ENCODE results near the gene INO80D.
"Not testable (repeated sequence)": the region's sequence is repeated elsewhere in the genome, so short reads cannot be mapped to it uniquely, and the experiment has no call there.

Gene INO80D

GRCh38 chr2:206083602-206084438, 2.2 kb downstream of the INO80D start:
- DNase-seq (ENCODE audit: low read depth in 2 of 2) = no peak

DNA sequence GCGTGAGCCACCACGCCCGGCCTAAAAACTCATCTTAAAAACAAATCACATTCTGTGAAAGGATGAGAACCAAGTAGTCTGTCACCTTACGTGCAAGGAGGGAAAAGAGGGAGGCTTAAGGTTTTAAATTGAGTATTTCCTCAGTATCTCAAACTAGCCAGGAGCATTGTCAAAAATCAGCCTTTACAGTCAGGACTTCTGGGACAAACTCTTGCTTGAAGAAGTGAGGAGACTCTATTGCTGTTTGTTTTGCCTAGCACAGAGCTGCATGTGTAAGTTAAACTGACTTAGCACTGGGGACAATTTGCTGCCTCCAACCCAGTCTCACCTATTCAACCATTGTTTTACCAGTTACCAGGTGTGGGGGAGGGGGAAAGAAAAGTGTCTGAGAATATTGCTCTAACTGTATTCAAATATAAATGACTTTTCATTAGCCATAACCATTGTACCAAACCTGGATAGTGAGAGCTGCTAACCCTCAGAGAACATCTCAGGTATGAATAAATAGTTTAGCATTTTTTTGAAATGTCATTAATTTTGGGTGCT, 3.6 kb downstream of the INO80D start:
- no peak for DNase-seq (ENCODE audit: low read depth in 2 of 2)

DNA sequence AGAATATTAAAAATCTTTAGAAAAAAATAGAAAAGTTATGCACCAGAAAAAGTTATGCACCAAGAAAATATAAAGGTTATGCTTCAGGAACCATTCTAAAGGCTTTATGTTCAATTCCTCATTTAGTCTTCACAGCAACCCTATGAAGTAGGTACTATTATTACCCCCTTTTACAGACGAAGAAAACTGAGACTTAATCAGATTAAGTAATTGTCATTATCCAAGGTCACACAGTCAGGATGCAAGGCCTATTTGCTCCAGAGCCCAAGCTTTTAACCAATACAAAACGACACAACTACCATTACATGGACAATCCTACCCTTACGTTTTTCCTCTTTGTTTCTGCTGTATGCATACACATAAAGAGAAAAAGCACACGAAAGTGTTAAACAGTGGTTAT, 5.0 kb downstream of the INO80D start:
- DNase-seq (ENCODE audit: low read depth in 2 of 2) = no peak

- DNase-seq (ENCODE audit: low read depth in 2 of 2) = no peak
Observed at GRCh38 chr2:206079699-206080465, 6.1 kb downstream of the INO80D start.

DNA sequence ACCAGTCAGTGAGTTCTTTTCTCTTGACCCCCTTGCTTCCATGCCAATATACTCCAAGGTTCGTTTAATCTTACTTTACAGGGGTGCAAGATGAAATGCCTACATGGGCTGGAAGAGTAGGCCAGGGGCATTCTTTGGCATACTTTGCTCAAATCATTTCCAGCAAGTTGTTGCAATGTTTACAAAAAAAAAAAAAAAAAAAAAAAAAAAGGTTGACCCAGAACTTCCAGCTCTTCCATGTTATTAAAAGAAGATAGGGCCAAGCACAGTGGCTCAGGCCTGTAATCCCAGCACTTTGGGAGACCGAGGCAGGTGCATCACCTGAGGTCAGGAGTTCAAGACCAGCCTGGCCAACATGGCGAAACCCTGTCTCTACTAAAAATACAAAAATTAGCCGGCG, 8.1 kb downstream of the INO80D start:
- not testable (repeated sequence) for DNase-seq (ENCODE audit: low read depth in 2 of 2)

DNA sequence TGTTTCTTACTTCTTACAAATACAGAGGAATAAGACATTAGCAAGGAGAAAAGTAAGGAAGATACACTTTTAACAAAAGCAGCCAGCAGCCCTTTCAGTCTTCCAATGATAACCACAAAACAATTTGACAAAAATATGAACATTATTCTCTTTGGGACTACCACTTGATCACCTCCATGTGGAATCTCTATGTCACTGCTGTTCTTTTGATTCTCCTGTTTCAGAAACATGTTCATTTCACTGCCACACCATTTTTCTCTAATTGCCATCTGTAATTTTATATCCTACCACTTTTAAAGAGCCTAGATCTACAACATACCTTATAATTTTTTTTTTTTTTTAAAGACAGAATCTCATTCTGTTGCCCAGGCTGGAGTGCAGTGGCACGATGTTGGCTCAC, 10.9 kb downstream of the INO80D start:
- DNase-seq (ENCODE audit: low read depth in 2 of 2) = no peak

GRCh38 chr2:206071807-206072206, 14.2 kb downstream of the INO80D start:
- DNase-seq (ENCODE audit: low read depth in 2 of 2) = no peak

DNA sequence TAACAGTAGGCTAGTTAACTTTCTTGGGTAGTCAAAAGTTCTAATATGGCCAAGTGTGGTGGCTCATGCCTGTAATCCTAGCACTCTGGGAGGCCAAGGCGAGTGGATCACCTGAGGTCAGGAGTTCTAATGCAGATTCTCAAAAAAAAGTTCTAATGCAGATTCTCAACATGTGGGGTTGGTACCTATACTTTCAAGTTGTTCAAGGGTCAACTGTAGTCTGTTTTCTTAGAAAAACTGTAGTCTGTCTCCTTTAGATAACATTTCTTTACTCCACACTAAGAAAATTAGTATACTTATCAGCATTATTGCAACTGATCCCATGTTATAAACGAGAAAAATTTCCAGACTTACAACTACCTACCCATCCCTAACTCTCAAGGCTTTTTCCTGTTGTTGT, 16.6 kb downstream of the INO80D start:
- no peak for DNase-seq (ENCODE audit: low read depth in 2 of 2)

- no peak for DNase-seq (ENCODE audit: low read depth in 2 of 2)
Observed at GRCh38 chr2:206068207-206068606, 17.8 kb downstream of the INO80D start.

- no peak for DNase-seq (ENCODE audit: low read depth in 2 of 2)
Observed at GRCh38 chr2:206064077-206064476, 21.9 kb downstream of the INO80D start.

- DNase-seq (ENCODE audit: low read depth in 2 of 2) = no peak
Observed at GRCh38 chr2:206063635-206064034, 22.3 kb downstream of the INO80D start.

GRCh38 chr2:206062724-206063123, 23.2 kb downstream of the INO80D start:
- no peak for DNase-seq (ENCODE audit: low read depth in 2 of 2)

- no peak for DNase-seq (ENCODE audit: low read depth in 2 of 2)
Observed at GRCh38 chr2:206056286-206056685, 29.7 kb downstream of the INO80D start.

DNA sequence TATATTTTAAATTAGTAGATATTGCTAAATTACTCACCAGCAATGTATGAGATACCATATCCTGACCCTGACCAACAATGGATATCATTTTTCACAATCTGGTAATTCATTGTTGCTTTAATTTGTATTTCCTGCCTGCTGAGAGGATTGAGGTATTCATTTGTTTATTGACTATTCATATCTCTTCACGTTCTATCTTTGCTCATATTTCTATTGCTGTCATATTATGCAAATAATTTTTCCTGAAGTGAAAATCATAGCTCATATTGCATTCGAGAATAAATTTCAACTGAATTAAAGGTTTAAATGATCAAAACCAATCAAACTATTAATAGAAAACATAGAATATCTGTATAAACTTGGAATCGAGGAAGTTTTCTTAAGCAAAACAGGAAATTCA, 31.0 kb downstream of the INO80D start:
- no peak for DNase-seq (ENCODE audit: low read depth in 2 of 2)

DNA sequence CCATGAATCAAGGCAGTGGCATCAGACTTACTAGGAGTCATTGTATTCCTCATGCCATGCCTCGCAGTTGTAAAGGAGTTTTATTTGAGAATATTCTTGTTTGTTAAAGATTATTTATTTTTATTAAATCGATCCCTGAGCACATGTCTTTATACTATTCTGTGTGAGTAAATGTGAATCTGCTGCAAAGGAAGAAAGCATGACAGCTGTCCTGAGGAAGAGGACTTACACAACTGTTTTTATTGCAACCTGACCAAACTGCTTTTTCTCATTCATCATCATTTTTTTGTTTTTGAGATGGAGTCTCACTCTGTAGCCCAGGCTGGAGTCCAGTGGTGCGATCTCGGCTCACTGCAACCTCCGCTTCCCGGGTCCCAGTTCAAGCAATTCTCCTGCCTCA, 34.1 kb downstream of the INO80D start:
- no peak for DNase-seq (ENCODE audit: low read depth in 2 of 2)

- no peak for DNase-seq (ENCODE audit: low read depth in 2 of 2)
Observed at GRCh38 chr2:206049392-206049791, 36.6 kb downstream of the INO80D start.

DNA sequence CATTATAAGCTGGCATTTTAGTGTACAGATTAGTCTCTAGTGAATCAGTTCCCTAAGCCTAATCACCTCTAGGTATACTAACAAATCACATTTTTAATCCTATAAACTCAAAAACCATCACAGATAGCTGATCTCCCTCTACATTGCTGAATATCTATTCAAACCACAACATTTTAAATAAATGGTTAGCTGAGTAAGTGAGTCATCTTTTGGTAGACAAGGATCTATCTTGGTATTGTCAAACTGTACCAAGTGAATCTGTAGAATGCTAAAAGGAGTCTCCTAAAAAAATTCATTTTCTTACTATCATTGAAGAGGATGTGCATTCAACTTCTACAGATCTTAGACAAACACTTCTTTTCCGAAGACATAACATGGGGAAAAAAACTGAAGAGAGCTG, 40.7 kb downstream of the INO80D start:
- peak; percentile 6 to 9 for DNase-seq (ENCODE audit: low read depth in 2 of 2)

- DNase-seq (ENCODE audit: low read depth in 2 of 2) = no peak
Observed at GRCh38 chr2:206040525-206040924, 45.4 kb downstream of the INO80D start.

DNA sequence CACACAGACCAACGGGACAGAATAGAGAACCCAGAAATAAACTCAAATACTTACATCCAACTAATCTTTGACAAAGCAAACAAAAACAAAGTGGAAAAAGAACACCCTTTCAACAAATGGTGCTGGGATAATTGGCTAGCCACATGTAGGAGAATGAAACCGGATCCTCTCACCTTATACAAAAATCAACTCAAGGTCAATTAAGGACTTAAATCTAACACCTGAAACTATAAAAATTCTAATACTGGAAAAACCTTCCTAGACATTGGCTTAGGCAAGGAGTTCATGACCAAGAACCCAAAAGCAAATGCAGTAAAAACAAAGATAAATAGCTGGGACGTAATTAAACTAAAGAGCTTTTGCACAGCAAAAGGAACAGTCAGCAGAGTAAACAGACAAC, 50.6 kb downstream of the INO80D start:
- DNase-seq (ENCODE audit: low read depth in 2 of 2) = not testable (repeated sequence)

- not testable (repeated sequence) for DNase-seq (ENCODE audit: low read depth in 2 of 2)
Observed at GRCh38 chr2:206033452-206033851, 52.5 kb downstream of the INO80D start.

- DNase-seq (ENCODE audit: low read depth in 2 of 2) = no peak
Observed at GRCh38 chr2:206031950-206032567, 53.9 kb downstream of the INO80D start.

DNA sequence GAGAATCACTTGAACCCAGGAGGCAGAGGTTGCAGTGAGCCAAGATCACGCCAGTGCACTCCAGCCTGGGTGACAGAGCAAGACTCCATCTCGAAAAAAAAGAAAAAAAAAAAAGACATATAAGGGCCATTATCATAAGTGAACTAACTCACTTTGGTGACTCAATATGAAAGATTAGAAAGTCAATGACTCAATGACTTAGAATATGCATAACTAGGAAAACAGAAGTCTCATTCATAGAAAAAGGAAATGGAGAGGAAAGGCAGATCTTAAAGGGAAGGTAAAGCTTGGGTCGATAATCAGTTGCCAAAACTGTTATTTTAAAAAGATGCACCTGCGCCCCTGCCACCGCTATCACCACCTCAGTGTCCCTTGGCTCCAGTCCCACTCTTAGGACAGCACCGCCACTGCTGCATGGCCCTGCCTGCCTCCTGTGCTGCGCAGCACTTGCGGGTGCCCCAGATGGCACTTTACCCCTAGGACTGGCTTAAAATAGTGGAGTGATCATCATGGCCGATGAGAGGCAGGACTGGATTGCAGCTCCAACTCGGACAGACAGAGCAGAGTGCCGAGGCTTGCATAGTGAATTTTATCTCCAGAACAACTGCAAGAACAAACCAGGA, 54.7 kb downstream of the INO80D start:
- DNase-seq (ENCODE audit: low read depth in 2 of 2) = no peak

All from fibroblast of skin of left quadriceps (primary cell).